ENCODE results near the gene WBP1L. TPM values are rescaled to one million over a fixed set of nuclear protein-coding genes. Genes with fewer than 3 reads are reported as not detected.
"Not testable (repeated sequence)": the region's sequence is repeated elsewhere in the genome, so short reads cannot be mapped to it uniquely, and the experiment has no call there.

The WBP1L gene
- total RNA-seq, 1 donor from 2014 or later, result 79.7 TPM

DNA sequence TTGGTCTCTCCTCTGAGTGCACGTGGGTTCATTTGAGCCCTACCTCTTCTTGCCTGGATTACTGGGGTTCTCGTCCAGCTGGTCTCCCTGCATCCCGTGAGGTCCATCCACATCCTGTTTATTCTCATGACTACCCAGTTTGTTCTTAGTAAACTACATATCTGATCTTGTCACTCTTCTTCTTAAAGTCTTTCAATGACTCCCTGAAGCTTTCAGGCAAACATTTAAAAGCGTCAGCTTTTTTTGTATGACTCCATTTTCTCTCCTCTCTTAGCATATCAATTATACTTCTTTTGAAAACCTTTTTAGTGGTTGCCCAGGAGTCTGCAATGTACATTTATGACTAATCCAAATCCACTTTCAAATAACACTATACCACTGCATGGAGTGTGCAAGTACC, 21.8 kb upstream of the WBP1L start:
- no peak for DNase-seq (ENCODE audit: low read depth)

DNA sequence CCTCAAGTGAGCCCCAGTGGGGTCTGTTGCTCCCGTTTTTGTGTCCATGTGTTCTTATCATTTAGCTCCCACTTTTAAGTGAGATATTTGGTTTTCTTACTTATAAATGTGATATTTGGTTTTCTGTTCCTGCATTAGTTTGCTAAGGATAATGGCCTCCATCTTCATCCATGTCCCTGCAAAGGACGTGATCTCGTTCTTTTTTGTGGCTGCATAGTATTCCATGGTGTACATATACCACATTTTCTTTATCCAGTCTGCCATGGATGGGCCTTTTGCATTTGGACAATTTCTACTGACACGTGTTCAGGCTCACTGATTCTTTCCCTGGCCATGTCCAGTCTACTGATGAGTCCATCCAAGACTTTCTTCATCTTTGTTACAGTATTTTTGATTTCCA, 19.8 kb upstream of the WBP1L start:
- DNase-seq (ENCODE audit: low read depth), result no peak

DNA sequence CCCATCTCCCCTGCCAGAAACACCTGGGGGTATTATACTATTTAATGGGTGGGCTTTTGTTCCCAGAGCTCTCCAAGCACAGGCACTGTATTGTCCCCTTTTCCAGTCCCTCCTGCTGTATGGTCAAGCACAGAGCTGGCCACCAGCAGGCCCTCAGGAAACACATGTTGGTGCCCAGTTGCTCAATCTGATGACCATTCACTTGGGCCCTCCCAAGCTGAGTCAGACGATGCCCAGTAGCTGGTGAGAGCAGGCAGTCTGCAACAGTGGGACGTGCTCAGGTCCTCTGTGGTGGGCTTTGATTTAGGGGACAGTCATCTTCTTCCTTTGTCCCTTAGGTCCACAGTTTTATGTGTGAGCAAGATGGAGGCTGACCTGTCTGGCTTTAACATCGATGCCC, 17.5 kb upstream of the WBP1L start:
- DNase-seq (ENCODE audit: low read depth), result peak; percentile 62

DNA sequence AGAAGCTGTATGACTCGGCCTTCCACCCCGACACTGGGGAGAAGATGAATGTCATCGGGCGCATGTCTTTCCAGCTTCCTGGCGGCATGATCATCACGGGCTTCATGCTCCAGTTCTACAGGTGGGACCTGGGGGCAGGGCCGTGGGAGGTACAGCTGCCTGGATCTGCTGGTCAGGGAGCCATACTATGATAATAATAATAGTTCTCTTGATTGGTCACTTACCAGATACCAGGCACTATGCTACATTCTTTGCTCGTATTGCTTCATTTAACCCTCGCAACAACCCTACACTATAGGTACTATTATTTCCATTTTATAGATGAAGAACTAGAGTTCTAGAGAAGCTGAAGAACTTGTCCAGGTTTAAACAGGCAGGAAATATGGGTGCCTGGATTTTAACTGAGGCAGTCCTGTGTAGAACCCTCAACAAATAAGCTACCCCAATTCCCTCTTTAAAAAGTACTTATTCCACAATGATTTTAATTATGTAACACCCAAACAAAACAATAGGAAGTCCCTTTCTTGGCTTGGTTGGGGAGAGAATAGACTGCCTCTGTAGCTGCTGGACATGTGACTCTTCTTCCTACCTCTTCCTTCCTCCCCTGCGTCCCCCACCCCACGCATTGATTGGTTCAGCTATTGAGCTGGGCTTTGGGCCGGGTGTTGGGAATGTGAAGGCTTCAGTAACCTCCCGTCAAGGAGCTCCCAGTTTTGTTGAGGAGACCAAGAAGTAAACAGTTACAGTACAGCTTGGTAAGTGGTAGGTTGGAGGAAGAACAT, 16.5 kb upstream of the WBP1L start:
- DNase-seq (ENCODE audit: low read depth), result no peak

DNA sequence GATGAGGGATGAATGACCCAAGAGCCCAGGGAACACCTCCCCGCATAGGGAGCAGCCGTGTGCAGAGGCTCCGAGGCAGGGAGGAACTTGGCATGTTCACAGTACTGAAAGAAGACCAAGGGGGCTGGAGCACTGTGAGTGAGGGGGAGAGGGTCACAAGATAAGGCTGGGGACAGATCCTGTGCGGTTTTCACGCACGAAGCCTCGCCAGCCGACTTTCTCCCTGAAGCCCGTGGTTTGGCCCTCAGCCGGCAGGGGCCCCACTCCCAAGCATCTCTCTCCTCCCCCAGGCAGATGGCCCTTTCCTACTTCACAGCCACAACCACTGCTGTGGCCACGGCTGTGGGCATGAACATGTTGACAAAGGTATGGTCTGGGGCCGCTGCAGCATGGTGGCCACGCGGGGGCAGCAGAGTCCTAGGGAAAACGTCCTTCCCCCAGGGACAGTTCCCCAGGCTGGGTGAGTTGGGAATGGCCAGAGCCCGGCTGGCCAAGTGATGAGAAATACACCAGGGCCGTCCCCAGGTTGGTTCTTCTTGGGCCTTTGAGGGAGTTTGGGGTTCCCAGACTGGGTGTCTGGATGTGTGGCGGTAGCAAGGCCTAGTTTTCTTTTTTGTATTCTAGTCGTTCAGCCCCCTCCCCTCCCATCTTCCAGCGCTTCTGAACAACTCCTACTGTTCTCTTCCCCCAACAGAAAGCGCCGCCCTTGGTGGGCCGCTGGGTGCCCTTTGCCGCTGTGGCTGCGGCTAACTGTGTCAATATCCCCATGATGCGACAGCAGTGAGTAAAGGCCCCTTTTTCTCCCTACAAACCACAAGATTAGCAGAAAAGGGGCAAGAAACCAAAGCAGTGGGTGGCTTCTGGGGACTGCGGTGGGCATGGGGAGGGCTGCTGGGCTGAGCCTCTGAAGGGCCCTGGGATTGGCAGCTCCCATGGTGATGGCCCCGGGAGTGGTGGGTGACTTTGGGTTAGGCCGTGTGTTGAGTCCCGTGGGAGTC, 14.4 kb upstream of the WBP1L start:
- DNase-seq (ENCODE audit: low read depth), result peak; percentile 50

DNA sequence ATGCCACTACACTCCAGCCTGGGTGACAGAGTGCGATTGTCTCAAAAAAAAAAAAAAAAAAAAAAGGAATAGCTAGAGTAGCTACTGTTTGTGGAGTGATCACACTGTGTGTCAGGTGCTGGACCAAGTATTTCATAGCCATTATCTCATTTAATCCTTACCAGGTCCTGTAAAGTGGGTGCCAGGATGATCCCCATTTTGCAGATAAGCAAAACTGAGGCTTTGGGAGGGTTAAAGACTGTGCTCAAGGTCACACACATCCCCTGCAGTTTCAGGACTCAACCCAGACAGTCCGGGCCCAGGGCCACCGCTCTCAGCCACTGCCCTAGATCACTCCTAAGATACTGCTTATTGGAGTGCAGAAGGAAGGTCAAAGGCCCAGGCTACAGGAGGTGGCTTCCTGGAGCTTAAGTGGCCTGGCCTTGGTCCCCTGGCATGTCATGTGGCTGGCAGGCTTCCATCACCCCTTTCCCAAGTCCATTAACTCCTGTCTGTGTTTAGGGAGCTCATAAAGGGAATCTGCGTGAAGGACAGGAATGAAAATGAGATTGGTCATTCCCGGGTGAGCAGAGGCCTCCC, 12.4 kb upstream of the WBP1L start:
- DNase-seq (ENCODE audit: low read depth), result no peak

DNA sequence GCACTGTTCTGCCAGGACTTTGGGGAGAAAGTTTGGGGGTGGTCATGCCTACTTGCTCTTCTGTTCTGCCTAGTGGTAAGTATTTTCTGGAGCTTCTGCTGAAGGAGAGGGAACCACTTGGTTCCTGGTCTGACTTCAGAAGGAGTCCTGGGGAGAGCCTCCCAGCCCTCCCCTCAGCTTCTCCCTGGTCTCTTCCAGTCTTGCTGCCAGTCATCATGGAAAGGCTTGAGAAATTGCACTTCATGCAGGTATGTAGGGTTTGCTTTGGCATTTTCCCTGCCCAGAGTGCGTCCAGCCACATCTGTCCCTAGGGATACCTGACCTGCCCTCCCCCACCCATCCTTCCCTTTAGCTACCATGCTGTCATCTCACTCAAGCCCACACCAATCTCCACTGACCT, 11.1 kb upstream of the WBP1L start:
- no peak for DNase-seq (ENCODE audit: low read depth)

DNA sequence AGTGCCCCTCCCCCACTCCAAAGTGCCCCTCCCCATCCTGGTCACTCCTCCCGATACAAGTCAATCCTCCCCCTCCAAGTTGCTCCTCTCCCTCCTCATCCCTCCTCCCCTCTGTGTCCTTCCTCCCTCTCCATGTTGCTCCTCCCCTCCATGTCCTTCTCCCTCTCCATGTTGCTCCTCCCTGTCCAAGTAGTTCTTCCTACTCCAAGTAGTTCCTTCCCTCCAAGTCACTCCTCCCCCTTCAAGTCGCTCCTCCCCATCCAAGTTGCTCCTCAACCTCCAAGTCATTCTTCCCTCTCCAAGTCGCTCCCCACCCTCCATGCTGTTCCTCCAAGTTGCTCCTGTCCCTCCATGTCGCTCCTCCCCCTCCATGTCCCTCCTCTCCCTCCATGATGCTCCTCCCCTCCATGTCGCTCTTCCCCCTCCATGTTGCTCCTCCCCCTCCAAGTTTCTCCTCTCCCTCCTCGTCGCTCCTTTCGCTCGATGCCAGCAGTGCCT, 8.6 kb upstream of the WBP1L start:
- DNase-seq (ENCODE audit: low read depth), result no peak

DNA sequence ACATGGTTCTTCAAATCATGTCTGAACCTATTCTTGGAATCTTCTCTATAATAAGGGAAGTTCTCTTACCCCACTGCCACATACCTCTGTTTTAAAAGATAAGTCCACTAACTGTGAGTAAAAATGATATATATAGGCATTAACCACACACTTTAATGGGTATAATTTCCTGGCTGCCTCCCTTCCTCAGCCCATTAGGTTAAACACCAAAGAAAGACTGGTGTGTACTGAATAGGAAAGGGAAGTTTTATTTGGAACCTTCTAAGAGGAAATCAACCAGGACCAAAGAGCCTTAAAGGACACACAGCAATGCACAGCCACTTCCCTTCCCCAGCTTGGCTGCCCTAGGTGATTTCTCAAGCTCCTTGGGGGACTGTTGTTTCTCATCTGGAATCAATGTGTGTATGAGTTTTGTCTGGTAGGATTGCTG, 5.0 kb upstream of the WBP1L start:
- no peak for DNase-seq (ENCODE audit: low read depth)

DNA sequence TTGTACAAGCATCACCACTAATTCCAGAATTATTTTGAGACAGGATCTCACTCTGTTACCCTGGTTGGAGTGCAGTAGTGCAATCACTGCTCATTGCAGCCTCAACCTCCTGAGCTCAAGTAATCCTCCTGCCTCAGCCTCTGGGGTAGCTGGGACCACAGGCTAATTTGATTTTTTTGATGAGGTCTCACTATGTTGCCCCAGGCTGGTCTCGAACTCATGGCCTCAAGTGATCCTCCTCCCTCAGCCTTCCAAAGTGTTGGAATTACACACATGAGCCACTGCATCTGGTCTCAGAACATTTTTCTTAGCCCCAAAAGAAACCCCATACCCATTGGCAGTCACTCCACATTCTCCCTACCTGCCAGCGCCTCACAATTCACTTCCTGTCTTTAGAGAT, 3.5 kb upstream of the WBP1L start:
- DNase-seq (ENCODE audit: low read depth), result no peak

DNA sequence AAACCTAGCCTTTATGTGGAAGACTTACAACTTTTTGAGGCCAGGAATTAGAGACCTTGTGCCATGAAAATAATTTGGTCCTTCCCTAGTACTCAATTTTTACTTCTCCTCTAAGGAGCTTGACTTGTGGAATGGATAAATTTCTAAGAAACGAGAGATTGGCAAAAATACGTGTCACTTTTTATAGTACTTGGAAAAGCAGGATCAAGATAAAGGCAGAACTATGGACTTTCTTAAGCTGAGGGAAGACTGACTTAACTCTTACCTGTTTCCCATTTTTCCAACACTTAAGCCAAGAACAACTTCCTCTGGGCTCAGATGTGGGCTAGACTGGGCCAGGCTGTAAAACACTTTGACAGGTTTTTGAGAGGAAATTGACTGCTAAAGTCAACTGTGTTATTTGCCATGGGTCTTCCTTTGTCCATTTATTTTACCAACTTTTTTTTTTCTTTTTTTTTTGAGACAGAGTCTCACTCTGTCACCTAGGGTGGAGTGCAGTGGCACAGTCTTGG, 2.0 kb upstream of the WBP1L start:
- no peak for DNase-seq (ENCODE audit: low read depth)

DNA sequence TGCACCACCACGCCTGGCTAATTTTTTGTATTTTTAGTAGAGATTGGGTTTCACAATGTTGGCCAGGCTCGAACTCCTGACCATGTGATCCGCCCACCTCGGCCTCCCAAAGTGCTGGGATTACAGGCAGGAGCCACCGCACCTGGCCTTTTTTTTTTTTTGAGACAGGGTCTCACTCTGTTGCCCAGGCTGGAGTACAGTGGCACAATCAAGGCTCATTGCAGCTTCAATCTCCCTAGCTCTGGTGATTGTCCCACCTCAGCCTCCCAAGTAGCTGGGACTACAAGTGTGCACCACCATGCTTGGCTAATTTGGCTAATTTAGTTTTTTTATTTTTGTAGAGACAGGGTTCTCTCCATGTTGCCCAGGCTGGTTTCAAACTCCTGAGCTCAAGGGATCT, 1.4 kb upstream of the WBP1L start:
- not testable (repeated sequence) for DNase-seq (ENCODE audit: low read depth)

DNA sequence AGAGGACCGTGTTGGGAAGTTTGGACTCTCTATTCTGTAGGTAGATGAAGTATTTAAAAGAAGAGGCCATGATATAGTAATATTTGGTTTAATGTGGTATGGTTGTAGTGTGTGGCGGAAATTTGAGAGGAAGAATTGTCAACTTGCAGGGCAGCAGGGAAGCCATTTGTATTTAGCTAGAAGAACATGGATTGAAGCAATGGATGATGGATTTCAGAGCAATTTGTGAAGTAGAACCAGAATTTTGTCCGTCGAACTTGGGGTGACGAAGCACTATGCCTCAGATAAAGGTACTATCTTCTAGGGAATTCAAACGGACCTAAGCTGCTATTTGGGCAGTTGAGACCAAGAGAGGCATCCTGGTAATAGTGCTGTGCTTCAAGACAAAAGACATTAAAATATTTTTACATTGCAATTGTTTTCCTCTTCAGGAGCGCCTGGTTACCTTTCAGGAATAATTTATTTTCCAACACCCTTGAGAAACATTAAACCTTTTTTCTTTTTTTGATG, 615 bp upstream of the WBP1L start:
- DNase-seq (ENCODE audit: low read depth), result no peak

DNA sequence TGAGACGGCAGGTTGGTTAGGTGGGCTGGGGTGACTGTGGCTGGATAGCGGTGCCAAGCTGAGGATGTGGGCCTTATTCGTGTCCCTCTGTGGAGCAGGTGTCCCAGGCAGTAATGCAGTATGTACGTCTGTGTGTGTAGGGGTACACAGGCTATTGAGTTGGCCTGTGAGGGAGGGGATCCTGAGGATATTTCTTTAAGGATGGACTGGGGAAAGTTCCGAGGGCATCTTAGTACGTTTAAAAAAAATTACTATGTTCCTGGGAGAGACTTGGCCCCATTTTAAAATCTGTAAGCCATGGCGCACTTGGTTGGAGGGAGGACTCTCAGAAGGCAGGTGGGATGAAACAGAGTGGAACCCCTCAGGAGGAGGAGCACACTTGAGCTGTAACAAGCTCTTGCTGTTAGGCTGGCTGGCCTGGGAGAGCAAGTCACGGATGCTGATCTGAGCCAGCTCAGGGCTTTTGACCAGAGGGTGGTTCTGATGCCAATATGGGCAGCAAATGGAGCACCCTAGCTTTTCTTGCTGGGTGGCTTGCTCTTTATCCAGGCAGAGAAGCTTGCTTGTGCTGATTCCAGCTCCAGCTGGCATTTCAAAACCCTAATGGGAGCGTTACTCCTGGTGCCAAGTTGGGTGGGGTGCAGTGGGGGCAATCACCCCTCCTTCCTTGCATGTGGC, 765 bp downstream of the WBP1L start:
- peak; percentile 44 for DNase-seq (ENCODE audit: low read depth)

DNA sequence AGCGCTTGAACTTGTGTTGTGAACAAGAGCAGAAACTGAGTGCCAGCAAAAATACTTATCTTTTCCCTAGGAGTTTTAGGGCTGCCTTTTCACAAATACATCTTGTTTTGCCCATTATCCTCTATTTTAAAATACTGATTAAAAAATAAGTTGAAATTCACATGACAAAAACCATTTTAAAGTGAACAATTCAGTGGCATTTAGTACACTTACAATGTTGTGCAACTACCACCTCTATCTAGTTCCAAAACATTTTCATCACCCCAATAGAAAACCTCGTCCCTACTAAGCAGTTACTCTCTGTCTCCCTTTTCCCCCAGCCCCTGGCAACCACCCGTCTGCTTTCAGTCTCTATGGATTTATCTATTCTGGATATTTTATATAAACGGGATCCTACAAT, 1.4 kb downstream of the WBP1L start:
- DNase-seq (ENCODE audit: low read depth), result no peak

DNA sequence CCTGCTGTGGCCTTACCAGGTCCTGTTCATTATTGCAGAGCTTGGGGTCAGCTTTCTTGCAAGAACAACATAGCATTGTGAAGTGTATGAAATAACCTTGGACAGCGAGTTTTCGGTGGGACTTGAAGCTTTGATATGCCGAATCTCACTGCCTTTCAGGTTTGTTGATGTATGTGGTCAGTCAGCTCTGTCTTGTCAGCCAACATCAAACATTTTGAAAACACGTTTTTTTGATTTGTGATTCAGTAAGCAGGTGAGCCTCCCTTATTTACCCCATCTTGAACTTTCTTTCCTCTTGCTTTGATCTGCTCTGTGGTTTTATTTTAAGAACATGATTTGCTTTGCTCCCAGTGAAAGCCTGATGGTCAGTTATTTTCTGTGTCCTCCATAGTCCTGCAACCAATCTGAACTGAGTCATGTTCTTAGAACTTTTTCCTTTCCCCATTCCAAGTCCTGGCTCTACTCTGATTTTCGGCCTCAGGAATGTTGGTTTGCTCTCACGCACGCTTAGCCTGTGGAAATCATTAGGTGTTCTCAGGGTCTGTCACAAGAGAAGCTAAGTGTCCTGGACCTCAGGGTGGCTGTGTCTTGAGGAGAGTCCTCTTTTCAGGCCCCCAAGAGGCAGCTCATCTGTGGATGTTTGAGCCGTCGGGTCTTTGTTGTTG, 8.7 kb downstream of the WBP1L start:
- DNase-seq (ENCODE audit: low read depth), result peak; percentile 57

DNA sequence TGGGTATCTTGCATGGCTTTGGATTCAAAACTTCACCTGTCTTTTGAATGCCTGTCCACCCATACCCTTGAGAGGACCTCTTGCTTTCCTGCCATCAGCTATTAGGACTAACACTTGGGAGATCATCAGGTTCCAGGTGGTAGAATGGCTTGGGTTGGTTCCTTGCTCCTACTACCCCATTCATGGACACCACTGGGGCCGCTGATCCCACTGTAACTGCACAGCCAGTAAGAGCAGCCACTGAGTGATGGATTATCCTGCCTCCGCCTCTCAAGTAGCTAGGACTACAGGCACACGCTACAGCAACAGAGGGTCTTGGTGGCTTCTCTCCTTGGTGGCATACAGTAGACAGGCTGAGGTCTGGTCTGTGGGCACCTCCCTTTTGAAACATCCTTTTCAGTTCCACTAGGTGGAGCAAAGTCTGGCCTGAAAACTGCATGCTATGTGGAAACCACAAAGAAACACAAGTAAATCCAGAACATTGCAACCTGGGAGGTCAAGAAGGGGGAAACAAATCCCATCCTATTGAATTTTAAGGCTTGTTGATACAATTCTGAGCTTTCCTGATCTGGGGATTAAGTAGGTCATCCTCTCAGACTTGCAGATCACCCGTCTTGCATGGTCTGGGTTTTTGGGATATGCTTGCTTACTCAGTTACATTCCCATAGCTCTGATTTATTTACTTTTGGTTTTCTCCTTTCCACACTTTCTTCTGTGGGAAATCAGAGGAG, 9.4 kb downstream of the WBP1L start:
- peak; percentile 75 for DNase-seq (ENCODE audit: low read depth)

DNA sequence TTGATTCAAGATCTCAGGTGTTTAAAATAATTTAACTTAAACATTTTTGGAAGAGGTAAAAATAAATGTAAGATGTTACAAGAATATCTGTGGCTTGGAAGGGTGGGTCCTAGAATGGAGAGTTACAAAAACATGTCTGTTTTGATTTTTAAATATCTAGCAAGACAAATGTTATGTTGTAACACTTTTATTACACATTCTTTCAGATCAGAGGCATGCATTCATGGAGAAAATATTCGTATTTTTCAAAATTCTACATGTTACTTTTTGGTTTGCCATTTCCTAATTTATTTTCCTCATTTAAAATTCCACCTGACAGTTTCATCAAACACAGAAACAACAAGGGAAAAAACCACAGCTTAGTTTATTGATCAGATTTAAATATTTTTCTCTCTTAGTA, 10.0 kb downstream of the WBP1L start:
- no peak for DNase-seq (ENCODE audit: low read depth)

DNA sequence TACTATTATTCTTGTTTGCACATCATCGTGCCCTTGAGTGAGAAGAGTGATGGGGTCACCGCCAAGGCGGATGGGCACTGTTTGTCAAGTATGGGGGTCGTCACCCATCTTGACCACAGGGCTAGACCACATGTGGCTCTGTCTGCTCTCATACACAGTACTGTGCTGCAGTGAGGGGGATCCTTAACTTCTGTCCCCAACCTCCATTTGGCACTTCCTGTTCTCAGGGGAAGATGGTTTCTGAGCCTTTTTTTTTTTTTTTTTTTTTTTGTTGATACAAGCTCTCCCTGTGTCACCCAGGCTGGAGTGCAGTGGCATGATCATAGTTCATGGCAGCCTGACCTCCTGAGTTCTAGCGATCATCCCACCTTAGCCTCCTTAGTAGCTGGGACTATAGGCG, 13.6 kb downstream of the WBP1L start:
- no peak for DNase-seq (ENCODE audit: low read depth)

Measured in renal cortical epithelial cell (primary cell).